Superior temporal gyrus (tissue), 1 donor: ENCODE measurements around the gene CD2BP2.
"Not testable (repeated sequence)": the region's sequence is repeated elsewhere in the genome, so short reads cannot be mapped to it uniquely, and the experiment has no call there.

Source experiments
- DNase-seq: peaks from one replicate; pipeline ENCODE4 v3.0.0-alpha.2; 2016; ENCODE audit errors: extremely low spot score

CD2BP2 gene

DNA sequence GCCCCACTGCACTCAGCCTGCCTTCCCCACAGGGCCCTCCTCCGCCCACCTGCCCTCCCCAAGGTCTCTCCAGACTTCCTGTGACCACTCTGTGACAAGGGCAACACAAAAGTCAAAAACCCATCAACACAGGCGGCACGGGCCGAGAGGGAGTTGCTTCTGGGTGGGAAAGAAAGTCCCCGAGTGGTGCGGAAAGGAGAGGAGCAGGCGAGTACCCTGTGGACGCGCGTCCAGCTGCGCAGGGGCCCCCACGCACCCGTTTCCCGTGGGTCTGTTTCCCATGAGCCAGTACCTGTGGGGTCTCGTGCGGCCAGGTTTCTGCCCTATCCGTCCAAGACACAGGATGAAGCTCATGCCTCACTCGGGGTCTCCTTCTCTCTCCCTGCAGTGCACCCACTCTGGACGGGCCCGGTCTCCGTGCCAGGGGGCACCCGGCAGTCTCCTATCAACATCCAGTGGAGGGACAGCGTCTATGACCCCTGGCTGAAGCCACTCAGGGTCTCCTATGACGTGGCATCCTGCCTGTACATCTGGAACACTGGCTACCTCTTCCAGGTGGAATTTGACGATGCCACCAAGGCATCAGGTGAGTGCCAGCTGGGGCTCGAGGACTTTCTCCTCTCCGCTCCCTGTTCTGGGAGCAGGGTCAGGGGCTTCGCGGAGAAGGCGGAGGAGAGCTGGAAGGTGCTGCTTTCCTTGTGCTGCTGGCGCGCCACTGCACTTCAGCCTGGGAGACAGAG, 12.2 kb downstream of the CD2BP2 start:
- DNase-seq: no peak

DNA sequence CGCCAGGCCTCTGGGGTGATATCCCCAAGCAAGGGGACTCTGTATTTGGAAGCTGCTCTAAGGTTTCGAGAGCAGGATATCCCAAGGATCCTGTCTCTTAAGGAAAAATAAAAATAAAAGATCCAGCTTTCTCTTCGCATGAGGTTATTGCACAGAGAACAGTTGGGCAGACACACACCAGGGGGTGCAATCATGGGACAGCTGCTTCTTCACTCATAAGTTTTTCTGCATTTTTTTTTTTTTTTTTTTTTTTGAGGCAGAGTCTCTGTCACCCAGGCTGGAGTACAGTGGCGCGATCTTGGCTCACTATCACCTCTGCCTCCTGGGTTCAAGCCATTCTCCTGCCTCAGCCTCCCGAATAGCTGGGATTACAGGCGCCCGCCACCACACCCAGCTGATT, 13.1 kb downstream of the CD2BP2 start:
- DNase-seq: not testable (repeated sequence)

DNA sequence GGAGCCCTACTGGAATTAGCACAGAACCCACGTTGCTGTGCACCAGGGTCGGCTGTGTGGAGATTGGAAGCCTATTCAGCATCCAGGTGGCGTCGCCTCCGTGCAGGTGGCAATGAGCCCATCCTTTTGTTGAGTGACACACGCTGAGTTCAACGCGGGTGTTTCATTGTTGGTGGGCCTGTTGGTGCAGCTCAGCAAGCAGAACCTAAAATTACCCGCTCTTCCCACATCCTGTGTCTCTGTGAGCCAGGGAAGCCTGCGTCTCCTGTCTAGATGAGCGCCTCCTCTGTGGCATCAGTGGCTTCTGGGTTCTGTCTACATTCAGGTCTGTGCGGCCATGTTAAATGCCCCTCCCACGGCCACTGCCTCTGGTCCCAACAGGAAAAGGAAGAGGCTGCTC, 14.5 kb downstream of the CD2BP2 start:
- DNase-seq: no peak

DNA sequence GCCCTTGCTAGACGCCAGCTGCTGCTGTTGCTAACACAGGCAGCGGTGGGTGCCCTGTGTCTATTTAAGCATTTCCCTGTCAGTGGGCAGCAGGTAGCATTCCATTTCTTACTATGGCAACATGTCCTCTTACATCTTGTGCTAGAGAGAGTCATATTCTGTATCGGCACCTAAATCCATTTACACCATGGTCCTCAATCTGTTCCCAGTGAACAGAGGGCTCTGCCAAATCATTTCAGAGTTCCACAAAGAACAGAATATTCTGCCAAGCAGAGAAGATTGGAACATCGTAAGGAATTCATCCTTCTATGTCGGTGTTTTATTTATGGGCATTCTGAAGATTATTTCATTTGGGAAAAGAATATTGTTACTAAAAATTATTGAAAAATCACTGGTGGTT, 16.4 kb downstream of the CD2BP2 start:
- peak; percentile 63 for DNase-seq

DNA sequence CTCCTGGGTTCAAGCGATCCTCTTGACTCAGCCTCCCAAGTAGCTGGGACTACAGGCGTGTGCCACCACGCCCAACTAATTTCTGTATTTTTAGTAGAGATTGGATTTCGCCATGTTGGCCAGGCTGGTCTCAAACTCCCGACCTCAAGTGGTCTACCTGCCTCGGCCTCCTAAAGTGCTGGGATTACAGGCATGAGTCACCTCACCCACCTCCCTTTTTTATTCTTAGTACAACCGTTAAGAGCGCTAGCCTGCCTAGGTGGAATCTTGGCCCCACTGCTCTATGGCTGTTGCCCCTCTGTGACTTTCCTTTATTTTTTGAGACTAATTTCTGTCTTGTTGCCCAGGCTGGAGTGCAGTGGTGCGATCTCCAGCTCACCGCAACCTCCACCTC, 17.1 kb downstream of the CD2BP2 start:
- DNase-seq: not testable (repeated sequence)

DNA sequence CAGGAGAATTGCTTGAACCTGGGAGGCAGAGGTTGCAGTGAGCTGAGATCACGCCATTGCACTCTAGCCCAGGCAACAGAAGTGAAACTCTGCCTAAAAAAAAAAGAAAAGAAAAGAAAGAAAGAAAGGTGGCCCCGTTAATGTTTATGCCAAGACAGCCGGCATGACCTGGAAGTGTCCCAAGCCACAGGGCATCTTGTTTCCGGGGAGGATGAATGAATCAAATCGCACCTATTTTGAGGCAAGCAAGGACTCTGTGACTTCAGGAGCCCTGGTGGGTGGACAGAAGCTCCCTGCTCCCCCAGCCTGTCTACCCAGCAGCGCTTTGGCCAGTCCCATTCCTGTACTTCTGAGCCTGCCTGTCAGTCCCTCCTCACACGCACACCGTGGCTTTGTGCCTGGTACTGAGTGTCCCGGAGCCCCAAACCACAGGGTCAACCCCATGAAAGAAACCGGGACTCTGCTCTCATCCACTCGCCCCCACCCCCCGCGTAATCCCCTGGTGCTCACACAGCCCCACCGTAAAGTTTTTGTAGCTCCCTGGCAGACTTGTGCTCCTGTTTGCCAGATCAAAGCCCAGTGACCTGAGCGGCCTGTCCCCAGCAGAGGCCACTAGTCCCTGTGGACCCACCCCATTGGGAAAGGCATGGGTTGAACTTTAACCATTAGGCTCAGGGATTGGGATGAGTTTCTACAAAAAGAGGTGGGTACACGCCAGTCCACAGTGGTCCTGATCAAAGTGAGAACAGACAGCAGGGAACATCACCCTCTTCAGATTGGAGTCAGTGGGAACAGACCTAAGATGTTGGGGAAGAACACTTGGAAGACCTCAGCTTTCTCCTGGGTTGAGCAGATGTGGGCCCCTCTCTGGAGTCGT, 19.3 kb downstream of the CD2BP2 start:
- no peak for DNase-seq

DNA sequence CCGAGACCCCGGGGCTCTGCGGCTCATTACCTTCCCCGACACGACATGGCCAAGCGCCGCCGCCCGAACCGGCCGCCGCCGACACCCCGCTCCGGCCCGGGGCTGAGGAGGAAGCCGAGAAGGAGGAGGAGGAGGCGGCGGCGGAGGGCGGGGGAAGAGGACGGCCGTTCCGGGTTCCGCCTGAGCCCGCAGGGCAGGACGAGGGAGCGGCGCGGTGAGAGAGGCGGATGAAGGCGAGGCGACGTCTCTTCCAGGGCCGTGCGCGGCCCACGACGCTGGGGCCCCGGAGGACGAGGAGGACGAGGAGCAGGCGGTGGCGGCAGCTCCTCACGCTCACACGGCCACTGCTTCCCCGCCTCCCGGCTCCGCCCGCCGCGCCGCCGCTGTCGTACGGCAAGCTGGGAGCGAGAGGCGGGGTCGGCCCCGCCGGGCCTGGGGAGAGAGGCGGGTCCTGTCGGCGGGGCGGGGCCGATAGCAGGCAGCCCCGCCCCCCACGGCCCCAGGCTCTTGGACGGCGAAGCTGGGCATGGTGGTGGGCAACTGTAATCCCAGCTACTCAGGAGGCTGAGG, 20.0 kb downstream of the CD2BP2 start:
- peak; percentile 49 for DNase-seq

DNA sequence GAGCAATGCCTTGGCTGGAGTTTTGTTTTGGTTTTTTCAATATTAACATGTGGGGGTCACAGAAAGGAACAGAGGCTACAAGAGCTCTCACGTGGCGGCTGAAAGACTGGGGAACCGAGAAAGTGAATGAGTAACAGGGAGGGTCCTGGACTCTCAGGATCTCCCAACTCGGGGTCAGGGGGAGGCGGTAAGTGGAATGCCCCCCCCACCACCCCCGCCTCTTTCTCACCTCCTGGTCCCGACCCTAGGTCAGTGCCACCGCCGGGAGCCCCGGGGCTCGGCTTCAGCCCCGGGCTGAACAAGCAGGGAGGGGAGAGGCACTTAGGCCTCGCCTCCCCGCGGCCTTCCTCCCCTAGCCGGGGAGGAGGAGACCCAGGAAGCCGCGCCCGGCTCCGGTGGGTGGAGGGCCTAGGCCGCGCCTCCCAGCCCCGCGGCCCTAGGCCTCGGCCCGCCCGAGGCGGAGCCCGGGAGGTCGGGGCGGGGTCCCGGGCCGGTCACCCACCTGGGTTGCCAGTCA, 20.6 kb downstream of the CD2BP2 start:
- DNase-seq: not testable (repeated sequence)

DNA sequence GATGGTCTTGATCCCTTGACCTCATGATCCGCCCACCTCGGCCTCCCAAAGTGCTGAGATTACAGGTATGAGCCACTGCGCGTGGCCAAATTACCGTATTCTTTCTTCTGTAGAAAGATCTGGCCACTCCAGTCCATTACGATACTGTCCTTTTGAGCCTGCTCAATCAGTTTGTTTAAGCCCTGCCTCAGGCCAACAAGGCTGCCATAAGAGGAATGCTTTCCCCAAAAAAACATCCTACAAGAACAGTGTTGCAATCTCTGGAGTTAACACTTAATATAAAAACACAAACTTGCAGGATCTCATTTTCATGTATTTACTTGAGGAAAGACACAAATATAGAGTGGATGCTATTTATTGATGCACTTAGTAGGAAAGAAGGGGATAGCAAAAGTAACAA, 30.9 kb downstream of the CD2BP2 start:
- DNase-seq: not testable (repeated sequence)

DNA sequence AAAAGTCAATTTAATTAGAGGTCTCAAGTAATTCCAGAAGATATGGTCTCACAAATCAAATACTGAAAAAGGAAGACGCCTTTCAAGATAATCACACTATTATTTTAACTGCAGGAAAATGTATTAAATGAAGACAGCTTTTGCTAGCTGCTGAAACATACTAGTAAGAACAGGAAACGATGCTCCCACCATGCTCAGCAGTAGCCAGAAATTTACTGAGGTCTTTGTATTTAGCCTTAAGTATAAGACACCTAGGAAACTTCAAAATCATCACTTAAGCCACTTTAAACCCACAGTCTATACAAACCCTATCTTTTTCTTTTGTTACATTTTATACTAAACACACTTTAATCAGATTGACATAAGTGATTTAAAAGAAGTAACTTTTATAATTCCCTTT, 36.5 kb downstream of the CD2BP2 start:
- not testable (repeated sequence) for DNase-seq

DNA sequence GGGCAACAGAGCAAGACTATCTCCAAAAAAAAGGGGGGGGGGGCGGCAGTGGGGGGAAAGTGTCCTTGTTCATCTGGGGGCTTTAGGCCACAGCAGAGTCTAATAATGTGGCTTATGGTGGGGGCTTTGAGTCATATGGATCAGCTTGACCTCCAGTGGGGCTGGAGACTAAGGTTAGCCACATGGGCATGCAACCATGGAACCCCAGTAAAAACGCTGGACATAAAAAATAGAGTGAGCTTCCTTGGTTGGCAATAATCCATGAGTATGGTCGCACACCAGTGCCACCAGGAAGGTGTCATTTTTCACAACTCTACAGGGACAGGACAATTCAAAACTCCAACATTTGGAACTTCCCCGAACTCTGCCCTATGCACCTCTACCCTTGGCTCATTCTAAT, 44.2 kb downstream of the CD2BP2 start:
- DNase-seq: not testable (repeated sequence)

DNA sequence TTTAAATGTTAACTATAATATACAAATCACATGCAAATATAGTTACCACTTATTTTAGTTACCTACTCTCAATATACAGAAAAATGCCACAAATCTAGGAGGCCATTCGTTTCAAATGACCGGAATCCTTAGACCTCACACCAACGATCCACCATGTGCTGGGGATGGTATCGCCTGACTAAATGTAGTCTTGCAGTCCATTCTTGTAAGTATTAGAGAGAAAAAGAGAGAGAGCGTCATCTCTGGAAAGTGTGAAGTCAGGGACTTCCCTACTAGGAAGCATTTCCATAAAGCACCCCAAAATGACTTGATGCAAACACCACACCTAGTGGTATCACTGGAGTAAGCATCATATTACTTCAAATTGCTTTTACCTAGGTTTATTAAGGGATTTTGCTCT, 45.9 kb downstream of the CD2BP2 start:
- DNase-seq: not testable (repeated sequence)
